CD4-positive, alpha-beta T cell treated with Interleukin-4 for 1 hour (primary cell): ENCODE measurements around the gene CIB4.

Source experiments
- DNase-seq, 2 donors: peaks; one replicate each; pipeline ENCODE4 v3.0.0-alpha.2; 2020 to 2022

CIB4 gene

GRCh38 chr2:26619521-26619951 lies 21.6 kb downstream of the CIB4 start:
- DNase-seq: peak in 1 of 2 donors; percentile 10

GRCh38 chr2:26619096-26619495 lies 22.1 kb downstream of the CIB4 start:
- DNase-seq: no peak

GRCh38 chr2:26618611-26619010 lies 22.6 kb downstream of the CIB4 start:
- DNase-seq: peak in 1 of 2 donors; percentile 5

GRCh38 chr2:26617588-26618083 lies 23.5 kb downstream of the CIB4 start:
- DNase-seq: peak in 1 of 2 donors; percentile 2

GRCh38 chr2:26616706-26617587 lies 24.2 kb downstream of the CIB4 start:
- peak in 1 of 2 donors; percentile 5 for DNase-seq

- DNase-seq: peak in 1 of 2 donors; percentile 8
These were observed 25.1 kb downstream of the CIB4 start for GRCh38 chr2:26615860-26616705.

- peak in 1 of 2 donors; percentile 8 for DNase-seq
These were observed 25.8 kb downstream of the CIB4 start for GRCh38 chr2:26615336-26615859.

- peak in 1 of 2 donors; percentile 6 for DNase-seq
These were observed 26.7 kb downstream of the CIB4 start for GRCh38 chr2:26614216-26615138.

- peak in 1 of 2 donors; percentile 3 for DNase-seq
These were observed 27.6 kb downstream of the CIB4 start for GRCh38 chr2:26613241-26614215.

GRCh38 chr2:26612522-26613240 lies 28.5 kb downstream of the CIB4 start:
- DNase-seq: peak in 1 of 2 donors; percentile 11

- no peak for DNase-seq
These were observed 29.1 kb downstream of the CIB4 start for GRCh38 chr2:26612034-26612433.

- peak in 1 of 2 donors; percentile 6 for DNase-seq
These were observed 30.4 kb downstream of the CIB4 start for GRCh38 chr2:26610504-26611335.

- peak in 1 of 2 donors; percentile 11 for DNase-seq
These were observed 31.3 kb downstream of the CIB4 start for GRCh38 chr2:26609839-26610277.

GRCh38 chr2:26609205-26609631 lies 31.9 kb downstream of the CIB4 start:
- DNase-seq: peak in 1 of 2 donors; percentile 2

- DNase-seq: peak in 1 of 2 donors; percentile 11
These were observed 32.6 kb downstream of the CIB4 start for GRCh38 chr2:26608557-26608956.

GRCh38 chr2:26607698-26608097 lies 33.5 kb downstream of the CIB4 start:
- peak in 1 of 2 donors; percentile 7 for DNase-seq

GRCh38 chr2:26606847-26607190 lies 34.3 kb downstream of the CIB4 start:
- DNase-seq: peak in 1 of 2 donors; percentile 1

- peak in 1 of 2 donors; percentile 9 for DNase-seq
These were observed 34.9 kb downstream of the CIB4 start for GRCh38 chr2:26605999-26606846.
